ENCODE results near the gene OR56A3.

The OR56A3 gene

GRCh38 chr11:5928271-5928670, 13.8 kb upstream of the OR56A3 start:
- no peak for DNase-seq (ENCODE audit: low spot score)
- TF ChIP-seq, protein P1, sequence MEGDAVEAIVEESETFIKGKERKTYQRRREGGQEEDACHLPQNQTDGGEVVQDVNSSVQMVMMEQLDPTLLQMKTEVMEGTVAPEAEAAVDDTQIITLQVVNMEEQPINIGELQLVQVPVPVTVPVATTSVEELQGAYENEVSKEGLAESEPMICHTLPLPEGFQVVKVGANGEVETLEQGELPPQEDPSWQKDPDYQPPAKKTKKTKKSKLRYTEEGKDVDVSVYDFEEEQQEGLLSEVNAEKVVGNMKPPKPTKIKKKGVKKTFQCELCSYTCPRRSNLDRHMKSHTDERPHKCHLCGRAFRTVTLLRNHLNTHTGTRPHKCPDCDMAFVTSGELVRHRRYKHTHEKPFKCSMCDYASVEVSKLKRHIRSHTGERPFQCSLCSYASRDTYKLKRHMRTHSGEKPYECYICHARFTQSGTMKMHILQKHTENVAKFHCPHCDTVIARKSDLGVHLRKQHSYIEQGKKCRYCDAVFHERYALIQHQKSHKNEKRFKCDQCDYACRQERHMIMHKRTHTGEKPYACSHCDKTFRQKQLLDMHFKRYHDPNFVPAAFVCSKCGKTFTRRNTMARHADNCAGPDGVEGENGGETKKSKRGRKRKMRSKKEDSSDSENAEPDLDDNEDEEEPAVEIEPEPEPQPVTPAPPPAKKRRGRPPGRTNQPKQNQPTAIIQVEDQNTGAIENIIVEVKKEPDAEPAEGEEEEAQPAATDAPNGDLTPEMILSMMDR (IDR thresholded peaks at IDR 0.05; ENCODE audit: extremely low read depth, missing control alignments) = no peak

- TF ChIP-seq, protein P1 (IDR thresholded peaks at IDR 0.05; ENCODE audit: extremely low read depth, missing control alignments) = no peak
- DNase-seq (ENCODE audit: low spot score) = no peak
These were observed 13.2 kb upstream of the OR56A3 start for GRCh38 chr11:5928811-5929210.

- no peak for DNase-seq (ENCODE audit: low spot score)
- TF ChIP-seq, protein P1 (IDR thresholded peaks at IDR 0.05; ENCODE audit: extremely low read depth, missing control alignments) = no peak
These were observed 12.3 kb upstream of the OR56A3 start for GRCh38 chr11:5929571-5930368.

DNA sequence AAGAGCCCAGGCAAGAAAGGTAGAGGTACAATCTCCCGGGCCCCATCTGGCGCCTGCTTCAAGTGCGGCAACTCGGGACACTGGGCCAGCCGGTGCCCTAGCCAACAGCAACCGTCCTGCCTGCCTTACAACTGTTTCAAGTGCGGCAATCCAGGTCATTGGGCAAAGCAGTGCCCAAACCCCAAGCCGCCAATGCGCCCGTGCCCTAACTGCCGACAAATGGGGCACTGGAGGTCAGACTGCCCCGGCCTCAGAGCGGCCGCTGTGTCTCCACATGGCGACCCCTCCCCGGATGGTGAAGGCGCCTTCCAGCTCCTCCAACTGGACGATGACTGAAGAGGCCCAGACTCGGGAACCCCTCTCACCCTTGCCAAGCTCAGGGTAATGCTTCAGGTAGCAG, 11.4 kb upstream of the OR56A3 start:
- DNase-seq (ENCODE audit: low spot score) = no peak
- TF ChIP-seq, protein P1 (IDR thresholded peaks at IDR 0.05; ENCODE audit: extremely low read depth, missing control alignments) = no peak

DNA sequence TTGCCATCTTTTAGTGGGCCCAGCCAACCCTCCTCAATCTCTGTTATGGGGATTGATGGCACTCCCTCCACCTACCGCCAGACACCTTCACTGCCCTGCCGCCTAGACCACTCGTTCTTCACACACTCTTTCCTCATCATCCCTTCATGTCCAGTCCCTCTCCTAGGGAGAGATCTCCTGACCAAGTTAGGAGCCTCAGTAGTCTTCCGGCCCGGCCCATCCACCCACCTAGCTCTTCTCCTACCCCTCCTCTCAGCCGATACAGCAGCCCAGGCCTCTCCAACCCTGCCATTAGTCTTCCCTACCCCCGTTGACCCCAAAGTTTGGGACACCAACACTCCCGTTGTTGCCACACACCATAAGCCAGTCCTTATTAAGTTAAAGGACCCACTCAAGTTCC, 11.0 kb upstream of the OR56A3 start:
- DNase-seq (ENCODE audit: low spot score) = no peak
- TF ChIP-seq, protein P1 (IDR thresholded peaks at IDR 0.05; ENCODE audit: extremely low read depth, missing control alignments) = no peak

- DNase-seq (ENCODE audit: low spot score) = no peak
- TF ChIP-seq, protein P1 (IDR thresholded peaks at IDR 0.05; ENCODE audit: extremely low read depth, missing control alignments) = no peak
These were observed 9.4 kb upstream of the OR56A3 start for GRCh38 chr11:5932671-5933070.

DNA sequence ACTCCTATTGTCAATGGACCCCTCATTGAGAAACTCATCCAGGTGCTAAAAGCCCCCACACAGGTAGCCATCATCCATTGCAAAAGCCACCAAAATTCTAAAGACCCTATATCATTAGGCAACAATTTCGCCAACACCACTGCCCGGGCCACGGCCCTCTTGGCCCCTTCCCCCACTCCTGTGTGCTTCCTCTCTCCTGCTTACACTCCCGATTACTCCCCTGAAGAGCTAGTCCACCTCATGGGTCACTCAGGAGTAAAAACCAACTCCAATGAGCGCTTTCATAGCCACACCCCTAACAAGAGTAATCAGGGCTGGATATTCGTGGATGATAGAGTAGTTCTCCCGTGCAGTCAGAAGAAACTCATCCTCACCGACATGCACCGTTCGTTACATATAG, 8.9 kb upstream of the OR56A3 start:
- TF ChIP-seq, protein P1 (IDR thresholded peaks at IDR 0.05; ENCODE audit: extremely low read depth, missing control alignments) = no peak
- DNase-seq (ENCODE audit: low spot score) = no peak
